HEK293 (cell line): ENCODE results near the gene CD180.
A peak's percentile ranks its signal among the peaks of the same experiment; 100 is the strongest.

ENCODE experiments used
- CTCF ChIA-PET: fragments of 350-600 bp; formaldehyde crosslinking; extraction: SDS; loops from one replicate; lab custom pipeline; 2021; ENCODE audit warnings: antibody characterized with exemption; lab: Yijun Ruan, JAX
- POLR2A ChIA-PET: fragments of 300-600 bp; formaldehyde crosslinking; extraction: SDS; loops from one replicate; lab custom pipeline; 2020; ENCODE audit warnings: antibody characterized with exemption, inconsistent platforms; lab: Yijun Ruan, JAX
- H3K27ac ChIP-seq: fragments of 200-500 bp; sonication (Bioruptor generic); 2 replicates; pipeline ENCODE4 v1.5.1; 2014; ENCODE audit warnings: low read depth, low read length, control low read depth, inconsistent platforms; ENCODE audit errors: extremely low read depth
- H3K36me3 ChIP-seq, 2 experiments: fragments of 200-500 bp in 1 of 2; sonication (Bioruptor generic) in 1 of 2; 1 replicate in 1 of 2; 2 replicates in 1 of 2; pipeline ENCODE4 v1.5.1; 2014 to 2017; ENCODE audit warnings: inconsistent platforms in 2 of 2, low read length in 2 of 2; ENCODE audit not compliant: control insufficient read depth in 2 of 2, insufficient read depth in 1 of 2
- H3K4me1 ChIP-seq: fragments of 200-500 bp; sonication (Bioruptor generic); 2 replicates; pipeline ENCODE4 v1.5.1; 2014; ENCODE audit warnings: mild to moderate bottlenecking, low read length, inconsistent platforms; ENCODE audit not compliant: control insufficient read depth, insufficient read depth
- H3K4me3 ChIP-seq: 2 replicates; pipeline ENCODE4 v1.5.1; 2011; ENCODE audit warnings: low read depth, mild to moderate bottlenecking, control low read depth, low read length, moderate library complexity
- H3K9me3 ChIP-seq: fragments of 200-500 bp; sonication (Bioruptor generic); 2 replicates; pipeline ENCODE4 v1.5.1; 2014; ENCODE audit warnings: low read depth, low read length, inconsistent platforms; ENCODE audit not compliant: control insufficient read depth, insufficient read depth
- GLI4 ChIP-seq: fragments of 450-650 bp; formaldehyde crosslinking; IDR thresholded peaks from 2 replicates; pipeline ENCODE4 v1.5.1; 2016; ENCODE audit warnings: missing biosample characterization, missing genetic modification characterization
- OSR2 ChIP-seq: fragments of 450-650 bp; formaldehyde crosslinking; IDR thresholded peaks from 2 replicates; pipeline ENCODE4 v1.5.1; 2016; ENCODE audit warnings: missing biosample characterization, missing genetic modification characterization
- SALL2 ChIP-seq: fragments of 450-650 bp; formaldehyde crosslinking; IDR thresholded peaks from 2 replicates; pipeline ENCODE4 v1.5.0; 2017; ENCODE audit warnings: missing biosample characterization, mild to moderate bottlenecking, missing genetic modification characterization, borderline replicate concordance
- SCRT2 ChIP-seq: fragments of 450-650 bp; formaldehyde crosslinking; IDR thresholded peaks from 2 replicates; pipeline ENCODE4 v1.5.1; 2016; ENCODE audit warnings: missing biosample characterization, missing genetic modification characterization
- YY1 ChIP-seq: fragments of 450-650 bp; formaldehyde crosslinking; IDR thresholded peaks from 2 replicates; pipeline ENCODE4 v1.5.1; 2018; ENCODE audit warnings: missing biosample characterization, missing genetic modification characterization
- ZBTB1 ChIP-seq: fragments of 450-650 bp; formaldehyde crosslinking; IDR thresholded peaks from 2 replicates; pipeline ENCODE4 v1.5.1; 2016; ENCODE audit warnings: missing biosample characterization, missing genetic modification characterization
- ZBTB48 ChIP-seq: fragments of 450-650 bp; formaldehyde crosslinking; IDR thresholded peaks from 2 replicates; pipeline ENCODE4 v1.5.1; 2016; ENCODE audit warnings: missing biosample characterization, missing genetic modification characterization
- ZNF10 ChIP-seq: fragments of 450-650 bp; formaldehyde crosslinking; IDR thresholded peaks from 2 replicates; pipeline ENCODE4 v1.5.1; 2017; ENCODE audit warnings: missing biosample characterization, missing genetic modification characterization
- ZNF16 ChIP-seq: fragments of 450-650 bp; formaldehyde crosslinking; IDR thresholded peaks from 2 replicates; pipeline ENCODE4 v1.5.1; 2016; ENCODE audit warnings: low read depth, missing biosample characterization, missing genetic modification characterization
- ZNF354C ChIP-seq: fragments of 450-650 bp; formaldehyde crosslinking; IDR thresholded peaks from 2 replicates; pipeline ENCODE4 v1.5.1; 2016; ENCODE audit warnings: missing biosample characterization, missing genetic modification characterization, low read depth, borderline replicate concordance
- ZNF416 ChIP-seq: fragments of 450-650 bp; formaldehyde crosslinking; IDR thresholded peaks from 2 replicates; pipeline ENCODE4 v1.5.1; 2016; ENCODE audit warnings: missing biosample characterization, missing genetic modification characterization
- ZNF521 ChIP-seq: fragments of 450-650 bp; formaldehyde crosslinking; IDR thresholded peaks from 2 replicates; pipeline ENCODE4 v1.5.1; 2017; ENCODE audit warnings: missing biosample characterization, mild to moderate bottlenecking, missing genetic modification characterization
- ZNF560 ChIP-seq: fragments of 450-650 bp; formaldehyde crosslinking; IDR thresholded peaks from 2 replicates; pipeline ENCODE4 v1.5.1; 2017; ENCODE audit warnings: missing biosample characterization, missing genetic modification characterization, borderline replicate concordance
- ZNF654 ChIP-seq: fragments of 450-650 bp; formaldehyde crosslinking; IDR thresholded peaks from 2 replicates; pipeline ENCODE4 v1.5.1; 2016; ENCODE audit warnings: low read depth, missing biosample characterization, missing genetic modification characterization
- ZNF670 ChIP-seq: fragments of 450-650 bp; formaldehyde crosslinking; IDR thresholded peaks from 2 replicates; pipeline ENCODE4 v1.5.1; 2016; ENCODE audit warnings: missing biosample characterization, missing genetic modification characterization, low read depth
- ZNF785 ChIP-seq: fragments of 450-650 bp; formaldehyde crosslinking; IDR thresholded peaks from 2 replicates; pipeline ENCODE4 v1.5.1; 2016; ENCODE audit warnings: missing biosample characterization, missing genetic modification characterization
- ZNF792 ChIP-seq: fragments of 450-650 bp; formaldehyde crosslinking; IDR thresholded peaks from 2 replicates; pipeline ENCODE4 v1.5.1; 2016; ENCODE audit warnings: missing biosample characterization, missing genetic modification characterization
- ZXDB ChIP-seq: fragments of 450-650 bp; formaldehyde crosslinking; IDR thresholded peaks from 2 replicates; pipeline ENCODE4 v1.5.1; 2016; ENCODE audit warnings: missing biosample characterization, missing genetic modification characterization
- TF ChIP-seq, protein P1 (sequence below): fragments of 450-650 bp; formaldehyde crosslinking; IDR thresholded peaks from 2 replicates; pipeline ENCODE4 v1.5.1; 2016; ENCODE audit warnings: missing biosample characterization, missing genetic modification characterization
- TF ChIP-seq, protein P2 (sequence below): fragments of 450-650 bp; formaldehyde crosslinking; IDR thresholded peaks from 2 replicates; pipeline ENCODE4 v1.5.1; 2016; ENCODE audit warnings: missing biosample characterization, missing genetic modification characterization
- TF ChIP-seq, protein P3 (sequence below): fragments of 450-650 bp; formaldehyde crosslinking; IDR thresholded peaks from 2 replicates; pipeline ENCODE4 v1.5.1; 2016; ENCODE audit warnings: missing biosample characterization, missing genetic modification characterization
- TF ChIP-seq, protein P4 (sequence below): fragments of 450-650 bp; IDR thresholded peaks from 2 replicates; pipeline ENCODE4 v1.5.1; 2018; ENCODE audit warnings: missing biosample characterization, missing genetic modification characterization

CD180 gene

DNA sequence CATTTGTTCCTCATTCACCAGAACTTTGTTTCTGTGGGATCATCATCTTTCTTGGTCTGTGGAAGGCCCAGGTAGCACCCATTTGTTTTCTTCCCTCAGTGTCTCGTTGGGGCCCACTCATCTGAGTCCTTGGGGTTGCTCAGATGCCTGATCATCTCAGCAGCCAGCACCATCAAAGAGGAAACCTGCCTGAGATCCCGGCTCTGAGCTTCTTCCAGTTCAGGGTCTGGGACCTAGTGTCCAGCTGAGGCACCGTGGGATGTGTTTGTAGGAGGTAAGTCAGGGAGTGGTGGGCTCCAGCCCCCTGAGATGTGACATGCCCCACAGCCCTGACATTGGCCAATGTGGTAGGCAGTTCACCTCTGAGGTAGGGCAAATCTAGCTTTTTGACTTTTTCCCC lies 9.4 kb upstream of the CD180 start:
- H3K4me3 ChIP-seq: no peak overlapping the region
- H3K4me1 ChIP-seq: no peaks in the 10 kb centered on the region
- ChIA-PET CTCF (interaction anchor here (0.7 to 3.6 kb wide), 4 partner anchors 8 to 322 kb away, joined by 3 to 19 read pairs (median 4); no protein-coding TSS in a partner anchor), POLR2A (no interaction called here)
- H3K36me3 ChIP-seq: no peaks in the 10 kb centered on the region
- no peak overlapping the region for H3K27ac ChIP-seq
- TF ChIP-seq ZNF670 (tag by site-specific recombination) (no peak), ZNF521 (tag by site-specific recombination) (no peak), ZNF785 (tag by site-specific recombination) (no peak), YY1 (no peak), ZNF10 (tag by site-specific recombination) (no peak), ZNF654 (tag by site-specific recombination) (no peak)
- H3K9me3 ChIP-seq: no peaks in the 10 kb centered on the region

DNA sequence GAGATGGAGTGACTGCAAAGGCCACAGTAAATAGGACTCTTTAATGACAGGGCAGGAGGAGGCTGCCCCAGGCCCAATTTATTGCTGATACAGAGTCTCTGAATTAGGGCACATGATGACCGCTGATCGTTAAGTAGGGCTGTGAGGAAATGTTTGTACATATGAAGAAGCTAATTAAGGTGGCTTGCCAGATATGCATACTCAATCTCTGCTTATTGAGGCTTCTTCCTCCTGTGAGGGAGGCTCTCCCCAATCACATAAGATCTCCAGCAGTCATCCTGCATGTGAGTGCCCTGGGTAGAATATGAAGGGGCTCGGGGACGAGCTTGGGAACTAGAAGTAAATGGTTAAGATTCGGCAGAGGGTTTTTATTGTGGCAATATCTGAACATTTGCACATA lies 8.2 kb upstream of the CD180 start:
- Histone ChIP-seq H3K27ac (no peak overlapping the region), H3K4me1 (no peaks in the 10 kb centered on the region), H3K9me3 (no peaks in the 10 kb centered on the region), H3K4me3 (no peak overlapping the region), H3K36me3 (no peaks in the 10 kb centered on the region)
- TF ChIP-seq, protein P1, sequence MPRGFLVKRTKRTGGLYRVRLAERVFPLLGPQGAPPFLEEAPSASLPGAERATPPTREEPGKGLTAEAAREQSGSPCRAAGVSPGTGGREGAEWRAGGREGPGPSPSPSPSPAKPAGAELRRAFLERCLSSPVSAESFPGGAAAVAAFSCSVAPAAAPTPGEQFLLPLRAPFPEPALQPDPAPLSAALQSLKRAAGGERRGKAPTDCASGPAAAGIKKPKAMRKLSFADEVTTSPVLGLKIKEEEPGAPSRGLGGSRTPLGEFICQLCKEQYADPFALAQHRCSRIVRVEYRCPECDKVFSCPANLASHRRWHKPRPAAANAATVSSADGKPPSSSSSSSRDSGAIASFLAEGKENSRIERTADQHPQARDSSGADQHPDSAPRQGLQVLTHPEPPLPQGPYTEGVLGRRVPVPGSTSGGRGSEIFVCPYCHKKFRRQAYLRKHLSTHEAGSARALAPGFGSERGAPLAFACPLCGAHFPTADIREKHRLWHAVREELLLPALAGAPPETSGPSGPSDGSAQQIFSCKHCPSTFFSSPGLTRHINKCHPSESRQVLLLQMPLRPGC (tag by site-specific recombination): no peak
- TF ChIP-seq, protein P2, sequence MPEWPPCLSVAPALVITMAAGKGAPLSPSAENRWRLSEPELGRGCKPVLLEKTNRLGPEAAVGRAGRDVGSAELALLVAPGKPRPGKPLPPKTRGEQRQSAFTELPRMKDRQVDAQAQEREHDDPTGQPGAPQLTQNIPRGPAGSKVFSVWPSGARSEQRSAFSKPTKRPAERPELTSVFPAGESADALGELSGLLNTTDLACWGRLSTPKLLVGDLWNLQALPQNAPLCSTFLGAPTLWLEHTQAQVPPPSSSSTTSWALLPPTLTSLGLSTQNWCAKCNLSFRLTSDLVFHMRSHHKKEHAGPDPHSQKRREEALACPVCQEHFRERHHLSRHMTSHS (tag by site-specific recombination): no peak
- no peak for TF ChIP-seq ZNF16 (tag by site-specific recombination)
- no peak for TF ChIP-seq YY1
- TF ChIP-seq ZBTB1 (tag by site-specific recombination): no peak
- no peak for TF ChIP-seq ZXDB
- no peak for TF ChIP-seq ZBTB48 (tag by site-specific recombination)
- TF ChIP-seq, protein P3, sequence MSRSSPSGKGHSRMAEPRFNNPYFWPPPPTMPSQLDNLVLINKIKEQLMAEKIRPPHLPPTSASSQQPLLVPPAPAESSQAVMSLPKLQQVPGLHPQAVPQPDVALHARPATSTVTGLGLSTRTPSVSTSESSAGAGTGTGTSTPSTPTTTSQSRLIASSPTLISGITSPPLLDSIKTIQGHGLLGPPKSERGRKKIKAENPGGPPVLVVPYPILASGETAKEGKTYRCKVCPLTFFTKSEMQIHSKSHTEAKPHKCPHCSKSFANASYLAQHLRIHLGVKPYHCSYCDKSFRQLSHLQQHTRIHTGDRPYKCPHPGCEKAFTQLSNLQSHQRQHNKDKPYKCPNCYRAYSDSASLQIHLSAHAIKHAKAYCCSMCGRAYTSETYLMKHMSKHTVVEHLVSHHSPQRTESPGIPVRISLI (tag by site-specific recombination): no peak
- ChIA-PET POLR2A (no interaction called here), CTCF (interaction anchor here (0.7 to 3.6 kb wide), 3 partner anchors 49 to 1682 kb away, joined by 3 to 19 read pairs (median 4); no protein-coding TSS in a partner anchor)

GRCh38 chr5:67203701-67204074 lies 7.1 kb upstream of the CD180 start:
- no peaks in the 10 kb centered on the region for H3K9me3 ChIP-seq
- ChIA-PET POLR2A (no interaction called here), CTCF (interaction anchor here (0.6 to 1.0 kb wide), 2 partner anchors 54 to 330 kb away, joined by 3 read pairs; no protein-coding TSS in a partner anchor)
- TF ChIP-seq SCRT2 (tag by site-specific recombination) (peak; percentile 49; the same call in 1 of the 2 replicates), OSR2 (tag by site-specific recombination) (no peak)
- H3K4me1 ChIP-seq: no peaks in the 10 kb centered on the region
- H3K36me3 ChIP-seq: no peaks in the 10 kb centered on the region
- no peak overlapping the region for H3K4me3 ChIP-seq
- H3K27ac ChIP-seq: no peak overlapping the region

DNA sequence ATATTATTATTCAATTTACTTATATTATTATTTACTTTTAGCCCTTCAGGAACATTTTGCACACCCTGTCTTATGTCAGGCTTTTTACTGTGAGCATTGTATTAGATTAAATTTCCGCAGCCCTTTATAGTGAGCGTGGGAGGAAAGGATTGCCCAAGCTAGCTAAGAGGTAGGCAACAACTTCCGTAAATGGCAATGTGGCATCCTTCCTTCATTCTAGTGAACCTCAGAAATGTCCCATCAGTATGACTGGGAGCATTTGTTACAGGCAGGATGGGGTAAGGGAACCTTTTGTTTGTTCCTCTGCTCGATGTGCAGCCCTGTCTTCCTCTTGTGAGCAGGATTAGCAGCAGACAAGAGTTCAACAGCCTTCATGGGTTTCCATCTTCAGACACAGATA lies 6.2 kb upstream of the CD180 start:
- TF ChIP-seq SALL2 (tag by site-specific recombination) (no peak), ZNF354C (tag by site-specific recombination) (no peak), ZNF560 (tag by site-specific recombination) (no peak), ZNF792 (tag by site-specific recombination) (no peak), GLI4 (tag by site-specific recombination) (no peak), ZNF416 (tag by site-specific recombination) (no peak)
- TF ChIP-seq, protein P4, sequence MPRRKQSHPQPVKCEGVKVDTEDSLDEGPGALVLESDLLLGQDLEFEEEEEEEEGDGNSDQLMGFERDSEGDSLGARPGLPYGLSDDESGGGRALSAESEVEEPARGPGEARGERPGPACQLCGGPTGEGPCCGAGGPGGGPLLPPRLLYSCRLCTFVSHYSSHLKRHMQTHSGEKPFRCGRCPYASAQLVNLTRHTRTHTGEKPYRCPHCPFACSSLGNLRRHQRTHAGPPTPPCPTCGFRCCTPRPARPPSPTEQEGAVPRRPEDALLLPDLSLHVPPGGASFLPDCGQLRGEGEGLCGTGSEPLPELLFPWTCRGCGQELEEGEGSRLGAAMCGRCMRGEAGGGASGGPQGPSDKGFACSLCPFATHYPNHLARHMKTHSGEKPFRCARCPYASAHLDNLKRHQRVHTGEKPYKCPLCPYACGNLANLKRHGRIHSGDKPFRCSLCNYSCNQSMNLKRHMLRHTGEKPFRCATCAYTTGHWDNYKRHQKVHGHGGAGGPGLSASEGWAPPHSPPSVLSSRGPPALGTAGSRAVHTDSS (tag by site-specific recombination): no peak
- Histone ChIP-seq H3K9me3 (no peaks in the 10 kb centered on the region), H3K36me3 (no peaks in the 10 kb centered on the region), H3K4me3 (no peak overlapping the region), H3K27ac (no peak overlapping the region), H3K4me1 (no peaks in the 10 kb centered on the region)
- CTCF ChIA-PET: no interaction called here
- POLR2A ChIA-PET: no interaction called here
